ENCODE data around the gene HEATR5B. TPM values are rescaled to one million over a fixed set of nuclear protein-coding genes. Genes with fewer than 3 reads are reported as not detected.

HEATR5B gene
- total and polyA plus RNA-seq, 9 donors: 8.3 to 27.4 (median 14.0) TPM

Other genes with a start within 250 kb of the HEATR5B start
- gene STRN, start 117.8 kb downstream of the HEATR5B start, total RNA-seq: 10 to 100 TPM; 13.0 to 23.1 (median 19.3) TPM
- 10 to 100 TPM in 1 of 2 donors, 1 to 10 TPM in 1; 5.7 to 12.0 TPM for gene STRN, start 117.8 kb downstream of the HEATR5B start, polyA plus RNA-seq
- gene GPATCH11, start 146 bp upstream of the HEATR5B start, total RNA-seq: 1 to 10 TPM; 3.2 to 8.8 (median 6.9) TPM
- gene GPATCH11, start 146 bp upstream of the HEATR5B start, polyA plus RNA-seq: 1 to 10 TPM; 3.9 to 7.4 TPM
- 10 to 100 TPM; 18.8 to 63.2 (median 44.2) TPM for gene EIF2AK2, start 72.6 kb upstream of the HEATR5B start, total RNA-seq
- 10 to 100 TPM; 12.0 to 39.4 TPM for gene EIF2AK2, start 72.6 kb upstream of the HEATR5B start, polyA plus RNA-seq
- gene SULT6B1, start 104.3 kb upstream of the HEATR5B start, total RNA-seq: not detected
- not detected for gene SULT6B1, start 104.3 kb upstream of the HEATR5B start, polyA plus RNA-seq
- gene CEBPZOS, start 112.1 kb upstream of the HEATR5B start, total RNA-seq: 10 to 100 TPM; 22.6 to 47.4 (median 44.8) TPM
- gene CEBPZOS, start 112.1 kb upstream of the HEATR5B start, polyA plus RNA-seq: 10 to 100 TPM; 33.0 to 41.1 TPM
- gene CEBPZ, start 147.2 kb upstream of the HEATR5B start, total RNA-seq: 10 to 100 TPM; 27.0 to 56.5 (median 49.3) TPM
- 10 to 100 TPM; 24.0 to 41.8 TPM for gene CEBPZ, start 147.2 kb upstream of the HEATR5B start, polyA plus RNA-seq
- gene NDUFAF7, start 147.3 kb upstream of the HEATR5B start, total RNA-seq: 10 to 100 TPM; 12.3 to 17.9 (median 14.7) TPM
- 10 to 100 TPM; 11.3 to 11.5 TPM for gene NDUFAF7, start 147.3 kb upstream of the HEATR5B start, polyA plus RNA-seq
- gene PRKD3, start 240.5 kb upstream of the HEATR5B start, total RNA-seq: 10 to 100 TPM; 30.4 to 48.8 (median 43.7) TPM
- 10 to 100 TPM; 13.7 to 20.6 TPM for gene PRKD3, start 240.5 kb upstream of the HEATR5B start, polyA plus RNA-seq